ENCODE measurements around the gene MTA3. TPM values are rescaled to one million over a fixed set of nuclear protein-coding genes. Genes with fewer than 3 reads are reported as not detected.

The MTA3 gene
- total and polyA plus RNA-seq, 2 donors (not counting 1 experiment from before 2014, with no cell fraction given): 13.4 to 33.2 TPM

GRCh38 chr2:42747422-42747821, 179.0 kb downstream of the MTA3 start:
- H3K4me3 ChIP-seq (ENCODE audit: control extremely low read depth in 1 of 5, extremely low read depth in 1 of 5, insufficient read depth in 1 of 5, low read depth in 2 of 5, low read length in 4 of 5): no peak overlapping the region
- ATAC-seq (ENCODE audit: low read depth): no peak
- H4K20me1 ChIP-seq (ENCODE audit: control insufficient read depth, insufficient read depth, low read length, poor library complexity, severe bottlenecking): no peaks in the 10 kb centered on the region
- Mint-ChIP-seq H3K4me3 (no peak overlapping the region), H3K27me3 (no peaks in the 10 kb centered on the region), H3K27ac (no peak overlapping the region), H3K4me1 (peaks cover 14% of the 10 kb centered on the region), H3K9me3 (ENCODE audit: insufficient read depth) (no peaks in the 10 kb centered on the region)
- no peak overlapping the region for H3K4me2 ChIP-seq (replicated peaks; ENCODE audit: low read depth, low read length, poor library complexity, severe bottlenecking)
- no peaks in the 10 kb centered on the region for H3K27me3 ChIP-seq (replicated peaks in 1 of 4; ENCODE audit: control extremely low read depth in 1 of 4, control insufficient read depth in 3 of 4, insufficient read depth in 4 of 4, low read length in 3 of 4)
- H3K79me2 ChIP-seq (ENCODE audit: control insufficient read depth, insufficient read depth, low read length): no peaks in the 10 kb centered on the region
- WGBS (ENCODE audit: insufficient coverage): 100% methylated on average over 3 of the region's 3 CpGs
- H3K27ac ChIP-seq (ENCODE audit: low read length in 2 of 2): no peak overlapping the region
- no peak overlapping the region for H2AFZ ChIP-seq (ENCODE audit: insufficient read depth, low read depth, low read length, poor library complexity, severe bottlenecking)
- no peaks in the 10 kb centered on the region for H3K36me3 ChIP-seq (replicated peaks in 1 of 2; ENCODE audit: control extremely low read depth in 1 of 2, control insufficient read depth in 1 of 2, extremely low read depth in 1 of 2, insufficient read depth in 2 of 2, low read length in 1 of 2)
- peaks cover 14 to 16% of the 10 kb centered on the region in 2 donors for H3K4me1 ChIP-seq (ENCODE audit: control insufficient read depth in 2 of 2, insufficient read depth in 2 of 2, low read length in 2 of 2)
- TF ChIP-seq EZH2 (IDR thresholded peaks at IDR 0.05; ENCODE audit: borderline replicate concordance, insufficient read depth, low read depth, low read length, poor library complexity, severe bottlenecking) (no peak), CTCF (IDR thresholded peaks at IDR 0.05) (no peak)
- DNase-seq: no peak
- ChIA-PET POLR2A (no interaction called here), CTCF (no interaction called here)
- intact Hi-C loops (cut with micrococcal nuclease): no loop called here
- H3K9me3 ChIP-seq (ENCODE audit: control extremely low read depth in 1 of 3, control insufficient read depth in 2 of 3, insufficient read depth in 1 of 3, low read length in 2 of 3): no peaks in the 10 kb centered on the region
- no peak overlapping the region for H3K9ac ChIP-seq (ENCODE audit: low read length)

- H3K36me3 ChIP-seq (replicated peaks in 1 of 2; ENCODE audit: control extremely low read depth in 1 of 2, control insufficient read depth in 1 of 2, extremely low read depth in 1 of 2, insufficient read depth in 2 of 2, low read length in 1 of 2): no peaks in the 10 kb centered on the region
- POLR2A ChIA-PET: no interaction called here
- 100% methylated on average over 1 of the region's 4 CpGs for WGBS (ENCODE audit: insufficient coverage)
Measured at GRCh38 chr2:42748840-42749239, 180.4 kb downstream of the MTA3 start.

More at GRCh38 chr2:42748840-42749239, 180.4 kb downstream of the MTA3 start:
- Mint-ChIP-seq H3K4me1 (peaks cover 29% of the 10 kb centered on the region), H3K9me3 (ENCODE audit: insufficient read depth) (no peaks in the 10 kb centered on the region), H3K4me3 (no peak overlapping the region), H3K27ac (no peak overlapping the region), H3K27me3 (no peaks in the 10 kb centered on the region)
- Histone ChIP-seq H3K4me2 (replicated peaks; ENCODE audit: low read depth, low read length, poor library complexity, severe bottlenecking) (no peak overlapping the region), H3K27me3 (replicated peaks in 1 of 4; ENCODE audit: control extremely low read depth in 1 of 4, control insufficient read depth in 3 of 4, insufficient read depth in 4 of 4, low read length in 3 of 4) (no peaks in the 10 kb centered on the region), H3K79me2 (ENCODE audit: control insufficient read depth, insufficient read depth, low read length) (no peaks in the 10 kb centered on the region), H2AFZ (ENCODE audit: insufficient read depth, low read depth, low read length, poor library complexity, severe bottlenecking) (no peak overlapping the region), H3K9ac (ENCODE audit: low read length) (no peak overlapping the region), H3K4me3 (ENCODE audit: control extremely low read depth in 1 of 5, extremely low read depth in 1 of 5, insufficient read depth in 1 of 5, low read depth in 2 of 5, low read length in 4 of 5) (no peak overlapping the region), H3K4me1 (ENCODE audit: control insufficient read depth in 2 of 2, insufficient read depth in 2 of 2, low read length in 2 of 2) (peaks cover 29 to 30% of the 10 kb centered on the region in 2 donors), H3K27ac (ENCODE audit: low read length in 2 of 2) (no peak overlapping the region), H3K9me3 (ENCODE audit: control extremely low read depth in 1 of 3, control insufficient read depth in 2 of 3, insufficient read depth in 1 of 3, low read length in 2 of 3) (no peaks in the 10 kb centered on the region), H4K20me1 (ENCODE audit: control insufficient read depth, insufficient read depth, low read length, poor library complexity, severe bottlenecking) (no peaks in the 10 kb centered on the region)
- no peak for DNase-seq
- no peak for ATAC-seq (ENCODE audit: low read depth)
- CTCF ChIA-PET: no interaction called here
- TF ChIP-seq EZH2 (IDR thresholded peaks at IDR 0.05; ENCODE audit: borderline replicate concordance, insufficient read depth, low read depth, low read length, poor library complexity, severe bottlenecking): no peak
- TF ChIP-seq CTCF (IDR thresholded peaks at IDR 0.05): no peak
- intact Hi-C loops (cut with micrococcal nuclease): no loop called here

Data from B cell (primary cell).